Stimulated activated CD4-positive, alpha-beta T cell treated with anti-CD3 and anti-CD28 coated beads, Interleukin-4, amount 100 ng/mL, for 1 hour (primary cell): ENCODE data around the gene ITGA11.

Experiments
- DNase-seq: peaks from one replicate; pipeline ENCODE4 v3.0.0-alpha.2; 2020

Gene ITGA11

DNA sequence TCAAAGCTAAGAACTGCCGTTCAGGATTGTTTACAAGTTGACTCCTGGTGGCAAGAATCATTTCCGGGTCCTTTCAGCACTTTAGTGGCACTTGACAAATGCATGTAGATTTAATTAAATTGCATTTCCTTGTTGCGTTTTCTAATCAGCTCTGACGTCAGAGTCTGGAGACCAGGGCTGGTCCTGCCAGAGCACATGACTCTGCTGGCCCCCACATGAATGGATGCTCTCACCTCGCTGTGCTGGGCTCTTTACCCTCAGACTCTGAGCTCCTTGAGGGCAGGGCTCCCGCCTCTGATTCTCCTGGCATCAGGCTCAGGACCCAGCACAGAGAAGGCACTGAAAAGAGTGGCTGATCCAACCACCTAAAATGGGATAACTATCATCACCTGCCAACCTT lies 85.0 kb downstream of the ITGA11 start:
- DNase-seq = no peak

DNA sequence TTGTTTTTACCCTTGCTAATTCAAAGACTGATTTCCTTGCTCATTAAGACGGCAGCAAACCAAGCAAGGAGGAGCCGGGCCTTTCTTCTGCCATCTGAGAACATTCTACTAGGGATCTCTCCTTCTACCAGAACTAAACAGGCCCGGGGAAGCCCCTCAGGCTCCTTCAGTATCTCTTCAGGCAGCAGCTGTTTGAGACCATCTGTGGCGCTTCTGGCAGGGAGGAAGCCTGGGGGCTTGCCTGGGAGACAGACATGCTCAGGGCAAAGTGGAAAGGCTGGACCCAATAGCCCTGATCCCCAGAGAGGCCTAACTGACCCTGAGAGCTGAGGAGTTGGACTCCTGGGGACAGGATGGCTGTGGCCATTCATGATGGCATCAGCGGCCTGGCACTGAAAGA lies 86.5 kb downstream of the ITGA11 start:
- no peak for DNase-seq

DNA sequence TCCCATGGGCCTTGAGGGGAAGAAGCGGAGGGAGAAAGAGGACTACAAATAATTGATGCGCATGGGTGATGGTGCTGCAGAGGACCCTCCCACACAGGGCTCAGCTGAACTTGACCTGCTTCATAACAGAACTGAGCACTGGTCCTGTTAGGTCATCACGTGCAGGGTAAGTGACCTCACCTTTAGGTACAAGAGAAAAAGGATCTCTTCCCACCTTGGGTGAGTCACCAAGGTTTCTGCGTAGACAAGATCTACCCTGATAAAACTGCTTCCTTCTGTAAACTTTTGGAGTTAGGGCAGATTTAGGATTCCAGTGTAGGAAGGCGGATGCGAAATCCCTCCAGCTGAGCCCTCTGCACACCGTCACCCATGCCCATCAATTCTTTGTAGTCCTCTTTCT lies 87.4 kb downstream of the ITGA11 start:
- no peak for DNase-seq

DNA sequence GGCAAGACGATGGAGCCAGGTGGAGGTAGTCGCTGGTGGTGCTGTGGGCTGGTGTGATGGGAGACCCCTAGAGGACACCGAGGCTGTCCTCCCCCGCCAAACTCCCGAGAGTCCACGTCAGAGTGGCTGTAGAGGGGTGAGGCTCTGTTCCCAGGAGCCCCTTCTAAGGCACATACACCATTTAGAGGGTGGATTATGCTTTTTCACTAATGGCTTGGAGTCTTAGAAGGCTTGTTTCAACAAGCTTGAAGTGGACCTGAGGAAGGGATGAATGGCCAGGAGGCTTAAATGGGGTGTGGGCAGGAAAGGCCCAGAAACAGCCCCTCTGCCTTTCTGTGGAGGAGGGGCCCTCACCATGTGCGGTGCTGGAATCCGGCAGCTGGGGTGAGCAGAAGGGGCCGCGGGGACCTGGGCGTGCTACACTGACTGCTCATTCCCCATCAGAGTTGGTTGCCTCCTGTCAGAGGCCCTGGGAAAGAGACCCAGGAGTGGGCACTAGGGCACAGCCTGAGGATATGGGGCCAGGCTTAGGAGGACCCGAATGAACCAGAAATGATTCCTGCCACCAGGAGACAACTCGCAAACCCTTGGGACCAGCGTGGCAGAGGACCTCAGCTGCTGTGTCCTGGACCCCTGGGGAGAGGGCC lies 88.3 kb downstream of the ITGA11 start:
- no peak for DNase-seq

DNA sequence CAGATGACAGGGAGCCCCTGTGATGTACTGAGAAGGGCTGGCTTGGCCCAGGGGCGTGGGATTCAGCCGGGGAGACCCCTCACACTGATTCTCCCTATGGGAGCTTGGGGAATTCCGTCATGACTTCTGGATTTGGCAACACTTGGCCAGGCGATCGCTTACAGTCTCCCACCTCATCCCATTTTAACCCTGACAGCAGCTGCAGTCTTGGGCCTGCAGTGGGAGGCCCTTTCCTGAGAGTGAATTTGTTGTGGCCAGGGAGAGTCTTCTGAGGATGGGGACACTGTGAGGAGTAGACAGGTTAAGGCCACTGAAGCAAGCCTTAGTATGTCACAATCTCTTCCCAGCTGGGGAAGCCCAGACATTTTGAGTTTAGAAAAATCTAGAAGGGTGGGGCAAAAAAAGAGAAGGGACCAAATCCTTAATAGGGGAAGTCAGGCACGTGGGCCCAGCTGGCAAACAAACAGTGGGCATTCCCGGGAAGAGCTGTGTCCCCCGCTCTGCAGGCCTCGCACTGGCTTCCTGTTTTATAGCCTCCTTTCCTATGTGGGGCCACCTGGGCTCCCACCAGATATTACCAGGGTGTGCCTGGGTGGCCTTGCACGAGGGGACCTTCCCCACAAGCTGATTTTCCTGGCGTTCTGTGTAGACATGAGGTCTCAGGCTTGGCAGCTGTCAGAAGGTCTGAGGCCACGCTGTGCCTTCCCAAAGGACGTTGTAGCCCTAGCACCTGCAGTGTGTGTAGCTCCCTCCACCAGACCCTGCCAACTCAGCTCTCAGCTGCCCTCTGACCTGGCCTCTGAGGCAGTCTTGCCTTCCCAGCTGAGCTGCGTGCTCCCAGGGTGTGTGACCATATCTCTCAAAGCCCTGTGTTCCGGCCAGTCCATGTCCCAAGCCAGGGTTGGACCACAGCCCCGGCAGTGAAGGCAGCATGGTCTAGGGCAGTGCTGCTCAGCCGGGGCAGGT lies 89.9 kb downstream of the ITGA11 start:
- no peak for DNase-seq

DNA sequence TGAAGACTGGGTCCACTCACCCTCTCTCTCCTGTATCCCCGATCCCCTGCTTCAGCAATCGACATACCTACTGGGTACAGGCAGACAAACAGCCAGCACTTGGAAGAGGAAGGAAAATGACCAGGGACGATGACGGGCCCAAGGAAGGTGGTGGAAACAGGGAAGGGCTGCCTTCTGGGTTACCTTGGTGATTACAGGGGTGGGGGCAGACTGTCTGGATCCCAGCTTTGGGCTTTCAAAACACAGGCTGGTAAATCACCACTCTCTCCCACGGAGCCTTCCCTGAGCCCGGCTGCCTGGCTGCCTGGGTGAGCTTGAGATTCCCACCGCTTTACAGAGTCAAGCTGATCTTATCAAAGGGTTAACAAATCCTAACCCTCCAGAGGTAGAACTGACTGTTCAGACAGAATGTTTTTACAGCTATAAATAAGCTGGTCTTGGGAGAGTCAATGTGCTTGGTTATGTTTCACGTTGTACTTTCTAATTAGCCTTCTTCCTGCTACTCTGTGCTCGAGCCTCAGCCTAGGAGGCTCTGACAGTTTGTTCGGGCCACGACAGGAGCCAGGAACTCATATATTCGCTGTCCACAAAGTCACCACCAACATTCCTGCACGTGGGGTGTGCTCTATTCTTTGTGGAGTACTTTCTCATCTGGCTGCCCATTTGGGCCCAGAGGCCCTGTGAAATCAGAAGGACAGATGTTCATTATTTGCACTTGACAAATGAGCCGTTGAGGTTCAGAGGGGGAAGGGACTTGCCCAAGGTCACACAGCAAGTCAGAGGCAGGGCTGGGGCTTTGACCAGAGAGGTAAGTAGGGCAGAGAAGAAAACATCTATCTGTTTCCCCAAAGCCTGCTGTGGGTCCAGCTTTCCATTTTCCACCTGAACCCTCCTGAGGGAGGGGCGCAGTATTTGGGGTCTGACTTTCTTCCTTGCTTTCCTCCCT lies 91.0 kb downstream of the ITGA11 start:
- no peak for DNase-seq

DNA sequence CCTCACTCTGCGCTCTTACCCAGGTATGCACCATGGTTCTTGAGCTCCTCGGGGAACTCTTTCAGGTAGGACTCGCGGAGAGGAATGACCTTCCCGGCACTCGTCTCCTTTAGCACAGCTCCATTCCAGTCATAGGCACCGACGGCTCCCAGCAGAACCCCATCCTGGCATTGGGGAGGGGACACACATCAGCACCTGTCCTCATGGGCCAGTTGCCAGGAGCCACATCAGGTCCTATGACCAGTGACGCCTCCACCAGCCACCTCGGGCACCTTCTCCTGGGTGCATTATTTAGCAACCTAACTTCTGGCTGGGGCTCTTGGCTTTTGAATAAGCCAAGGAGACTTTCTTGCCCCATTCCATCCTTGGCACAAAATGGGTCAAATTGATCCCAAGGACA lies 92.5 kb downstream of the ITGA11 start:
- DNase-seq = no peak

DNA sequence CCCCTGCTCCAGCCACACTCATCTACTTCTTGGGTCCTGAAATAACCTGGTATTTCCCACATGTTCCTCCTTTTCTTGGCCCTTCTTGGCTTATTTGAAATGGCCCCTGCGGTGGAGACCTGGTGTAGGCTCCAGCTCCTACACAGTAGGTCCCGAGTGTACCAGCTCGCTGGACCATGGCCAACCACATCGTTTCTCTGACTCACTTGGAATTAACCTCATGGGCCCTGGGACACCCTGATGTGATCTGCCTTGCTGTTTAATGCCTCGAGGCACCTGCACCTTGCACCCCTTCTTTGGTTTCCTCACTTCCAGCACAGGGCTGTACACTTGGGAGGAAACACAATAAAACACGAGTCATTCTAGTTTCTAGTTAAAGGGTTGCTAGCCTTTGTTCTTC lies 94.1 kb downstream of the ITGA11 start:
- no peak for DNase-seq

DNA sequence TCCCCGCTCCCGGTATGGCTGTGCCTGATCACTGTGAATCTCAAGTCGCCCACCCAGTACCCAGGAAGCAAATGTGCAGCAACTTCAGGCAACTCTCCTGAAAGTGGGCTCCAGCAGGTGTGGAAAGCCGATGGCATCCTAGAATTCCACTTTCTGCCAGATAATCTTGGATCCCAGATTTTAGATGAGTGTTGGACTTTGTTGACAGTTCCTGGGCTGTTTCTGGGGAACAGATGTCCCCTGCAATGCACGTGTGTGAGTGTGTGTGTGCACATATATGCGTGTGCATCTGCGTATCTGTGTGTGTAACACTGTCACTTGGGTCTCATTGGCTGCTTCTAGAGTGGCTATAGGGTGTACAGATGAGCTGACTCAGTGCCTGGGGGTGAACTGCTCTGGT lies 95.4 kb downstream of the ITGA11 start:
- no peak for DNase-seq

DNA sequence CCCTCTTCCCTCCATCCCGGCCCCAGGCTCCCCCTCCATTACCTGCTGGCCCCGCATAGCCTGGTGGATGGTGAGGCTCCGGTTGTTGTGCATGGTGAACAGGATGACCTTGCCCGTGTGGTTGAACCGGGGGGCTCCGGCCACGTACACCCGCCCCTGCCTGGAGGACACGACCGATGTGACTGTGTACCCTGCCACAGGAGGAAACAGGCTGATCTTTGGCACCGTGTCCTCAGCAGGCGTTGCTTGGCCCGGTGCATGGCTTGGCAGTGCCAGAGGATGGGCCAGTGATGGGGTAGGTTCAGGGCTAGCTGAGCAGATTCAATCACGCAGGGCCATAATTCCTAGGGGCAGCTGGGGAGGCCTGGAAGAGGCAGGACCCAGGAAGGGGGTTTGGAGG lies 96.3 kb downstream of the ITGA11 start:
- DNase-seq = no peak

DNA sequence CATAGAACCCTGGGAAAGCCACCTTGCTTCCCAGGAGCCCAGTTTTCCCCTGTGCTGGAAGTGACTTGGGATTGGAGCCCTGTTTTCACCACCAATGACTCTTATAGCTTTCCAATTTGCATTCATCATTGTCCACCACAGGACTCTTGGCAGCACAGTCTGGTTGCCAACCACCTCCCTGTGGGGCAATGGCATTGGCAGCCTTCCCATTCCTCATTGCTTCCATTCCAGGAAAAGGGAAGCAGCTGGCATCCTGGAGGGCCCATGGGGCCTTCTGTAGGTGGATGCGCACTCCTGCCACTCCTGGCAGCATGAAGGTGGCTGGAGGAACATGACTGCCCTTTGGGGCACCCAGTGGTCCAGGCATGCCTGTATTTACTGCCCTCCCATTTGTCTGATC lies 96.7 kb downstream of the ITGA11 start:
- no peak for DNase-seq

DNA sequence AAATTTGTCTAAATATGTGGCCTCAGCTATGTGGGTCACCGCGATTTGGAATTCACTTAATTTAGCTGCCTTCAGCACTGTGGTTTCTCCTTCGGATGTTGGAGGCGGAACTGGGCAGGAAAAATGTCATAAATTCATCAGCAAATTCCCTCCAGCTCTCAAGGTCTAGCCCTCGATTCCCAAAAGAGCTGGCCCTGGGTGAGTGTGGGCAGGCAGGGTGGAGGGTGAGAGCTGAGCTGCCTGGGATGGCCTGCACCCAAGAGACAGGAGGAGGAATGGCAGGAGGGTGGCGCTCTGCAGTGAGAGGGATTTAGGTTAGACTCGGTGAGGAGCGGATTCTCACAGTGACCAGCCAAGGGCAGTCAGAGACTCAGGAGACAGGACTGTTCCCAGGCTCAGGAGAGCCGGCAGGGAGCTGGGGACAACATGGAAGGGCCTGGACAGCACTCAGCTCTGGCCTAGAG lies 97.3 kb downstream of the ITGA11 start:
- no peak for DNase-seq

DNA sequence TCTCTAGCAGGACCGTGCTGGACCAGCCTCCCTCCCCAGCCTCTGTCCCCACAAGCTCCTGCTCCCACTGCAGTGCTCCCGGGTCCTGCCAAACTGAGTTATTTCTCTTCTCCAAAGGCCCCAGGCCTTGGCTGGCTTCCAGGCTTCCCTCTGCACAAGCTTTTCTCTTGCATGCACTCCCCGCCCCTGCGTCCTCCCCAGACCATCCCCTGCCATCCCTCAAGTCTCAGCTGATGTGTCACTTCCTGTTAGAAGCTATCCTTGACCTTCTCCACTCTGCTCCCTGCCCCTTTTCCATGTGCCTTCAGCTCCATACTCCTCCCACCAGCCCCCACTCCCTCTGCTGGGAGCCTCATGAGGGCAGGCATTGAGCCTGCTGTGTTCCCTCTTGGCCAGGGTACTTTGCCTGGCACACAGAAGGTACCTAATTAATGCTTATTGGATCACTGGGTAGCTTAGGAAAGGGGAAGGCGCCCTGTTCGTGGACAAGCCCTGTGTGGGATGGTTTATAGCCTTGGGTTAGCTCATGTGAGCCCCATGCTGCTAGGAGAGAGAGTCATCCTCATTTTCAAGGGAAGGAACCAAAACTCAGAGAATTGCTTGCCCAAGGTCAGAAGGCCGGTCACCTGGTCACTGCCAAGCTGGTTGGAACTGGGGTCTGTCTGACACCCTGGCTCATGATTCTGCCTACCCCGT lies 98.0 kb downstream of the ITGA11 start:
- no peak for DNase-seq

DNA sequence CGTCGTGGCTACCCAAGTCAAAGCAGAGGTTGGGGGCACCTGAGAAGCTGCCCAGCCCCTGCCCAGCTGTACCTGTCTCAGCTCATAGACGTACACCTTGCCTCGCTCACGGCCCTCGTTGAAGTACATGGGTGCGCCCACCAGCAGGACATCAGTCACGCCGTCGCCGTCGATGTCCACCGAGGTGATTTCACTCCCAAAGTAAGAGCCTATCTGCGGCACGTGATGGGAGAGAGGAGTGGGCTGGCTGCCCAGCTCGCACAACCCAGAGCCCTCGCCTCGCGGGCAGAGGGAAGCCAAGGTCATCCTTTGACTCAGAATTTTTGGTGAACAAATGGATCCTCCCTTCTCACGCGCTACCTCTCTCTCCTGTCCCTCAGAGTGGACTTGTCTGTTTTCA lies 99.7 kb downstream of the ITGA11 start:
- no peak for DNase-seq

DNA sequence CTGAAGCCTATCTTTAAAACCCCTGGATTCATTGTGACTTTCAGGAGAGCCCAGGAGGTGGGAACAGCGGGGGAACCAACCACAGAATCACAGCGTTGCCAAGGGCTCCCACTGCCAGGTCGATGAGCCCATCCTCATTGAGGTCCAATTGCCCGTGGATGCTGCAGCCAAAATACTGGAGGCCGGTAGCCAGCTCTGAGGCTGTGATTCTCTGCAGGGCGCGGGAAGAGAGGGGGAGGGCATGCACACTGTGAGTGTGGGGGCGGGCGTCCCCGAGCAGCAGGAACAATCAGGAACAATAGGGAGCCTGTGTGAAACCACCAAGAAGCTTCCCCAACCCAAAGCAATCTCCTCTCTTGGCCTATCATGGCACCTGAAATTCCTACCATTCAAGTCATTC lies 101.1 kb downstream of the ITGA11 start:
- DNase-seq = no peak

DNA sequence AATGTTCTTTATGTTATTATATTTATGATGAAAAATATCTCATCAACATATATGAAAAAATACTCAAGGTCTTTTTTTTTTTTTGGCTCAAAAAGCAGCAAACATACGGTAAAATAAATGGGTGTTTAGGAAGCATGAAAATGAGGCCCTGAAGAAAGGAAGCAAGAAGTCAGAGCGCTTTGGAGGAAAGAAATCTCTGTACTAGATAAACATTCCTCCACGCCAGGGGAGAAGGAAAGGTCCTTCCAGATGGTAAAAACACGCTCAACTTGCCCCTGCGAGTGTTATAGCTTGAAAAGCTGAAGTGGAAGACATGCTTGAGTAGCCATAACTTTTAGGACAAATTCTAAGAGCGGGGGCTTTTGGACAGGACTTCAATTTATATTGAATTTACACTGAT lies 101.5 kb downstream of the ITGA11 start:
- DNase-seq = no peak

DNA sequence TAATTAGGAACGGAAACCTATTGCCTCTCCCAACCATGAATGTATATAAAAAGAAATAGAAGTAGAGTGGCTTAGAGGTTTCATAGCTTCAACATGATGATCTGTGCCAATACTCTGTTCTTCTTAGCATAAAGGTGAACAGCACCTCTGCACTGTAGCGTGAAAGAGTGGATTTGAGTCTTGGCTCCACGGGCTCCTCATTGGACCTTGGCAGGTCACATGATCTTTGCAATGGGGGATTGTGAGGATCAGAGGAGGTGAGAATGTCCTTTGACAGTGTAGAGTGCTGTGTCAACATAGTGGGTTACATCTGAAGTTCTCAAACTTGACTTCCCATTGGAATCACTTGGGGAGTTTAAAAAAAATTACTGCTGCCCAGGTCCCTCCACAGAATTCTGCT lies 103.0 kb downstream of the ITGA11 start:
- no peak for DNase-seq

DNA sequence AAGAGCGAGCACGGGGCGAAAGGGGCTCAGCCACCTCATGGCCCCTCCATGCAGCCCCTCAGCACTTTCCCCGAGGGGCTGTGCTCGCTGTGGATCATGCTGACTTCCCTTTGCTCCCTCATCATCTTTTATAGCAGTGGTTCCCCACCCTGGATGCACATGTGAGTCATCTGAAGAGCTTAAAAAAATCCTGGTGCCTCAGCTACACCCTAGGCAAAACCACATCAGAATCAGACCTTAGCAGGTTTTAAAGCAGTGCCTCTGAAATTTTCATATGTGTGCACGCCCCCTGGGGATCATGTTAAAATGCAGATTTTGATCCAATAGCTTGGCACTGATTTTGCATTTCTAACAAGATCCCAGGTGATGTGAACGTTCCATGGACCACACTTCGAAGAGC lies 103.5 kb downstream of the ITGA11 start:
- no peak for DNase-seq

DNA sequence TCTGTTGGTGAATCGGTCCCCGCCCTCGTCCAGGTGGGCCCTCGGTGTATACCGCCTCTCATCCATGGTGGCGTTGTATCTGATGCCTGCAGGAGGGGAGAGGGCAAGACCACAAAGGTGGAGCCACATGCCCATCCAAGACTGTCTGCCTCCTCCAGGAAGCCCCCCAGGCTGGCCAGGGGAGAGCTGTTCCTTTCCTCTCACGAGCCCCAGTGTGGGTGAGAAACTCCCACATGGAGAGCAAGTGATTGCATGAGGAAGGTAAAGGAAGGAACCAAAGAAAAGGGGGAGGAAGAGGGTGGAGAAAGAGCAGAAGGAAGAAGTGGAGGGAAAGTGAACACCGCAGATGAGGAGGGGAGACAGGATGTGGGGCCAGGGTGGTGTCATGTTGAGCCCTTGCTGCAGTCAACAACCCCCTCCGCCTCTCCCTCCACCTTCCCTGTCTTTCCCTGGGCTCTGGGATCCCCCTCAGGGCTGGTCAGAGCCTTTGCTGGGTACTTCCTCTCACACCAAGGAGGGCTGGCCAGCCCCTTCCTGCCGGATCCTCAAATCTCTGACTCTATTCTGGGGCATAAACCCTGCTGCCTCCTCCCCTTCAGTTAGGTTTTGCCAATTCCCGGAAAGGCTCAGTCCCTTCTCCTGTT lies 105.1 kb downstream of the ITGA11 start:
- DNase-seq = no peak

DNA sequence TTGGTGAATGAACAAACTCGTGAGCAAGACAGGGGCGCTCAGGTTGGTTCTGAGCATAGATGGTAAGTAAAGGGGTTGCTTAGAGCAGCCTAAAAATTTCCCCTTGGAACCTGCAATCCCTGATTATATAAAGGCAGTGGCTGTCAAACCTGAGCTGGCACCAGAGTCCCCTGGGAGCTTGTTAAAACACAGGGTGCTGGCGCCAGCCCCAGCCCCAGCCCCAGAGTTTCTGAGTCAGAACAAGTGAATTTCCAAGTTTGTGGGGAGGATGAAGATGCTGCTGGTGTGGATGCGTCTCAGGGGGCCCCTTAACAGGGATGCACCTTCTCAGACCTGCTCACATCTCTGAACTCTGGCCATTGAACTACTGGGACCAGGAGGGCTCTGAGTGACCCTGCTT lies 106.2 kb downstream of the ITGA11 start:
- no peak for DNase-seq

DNA sequence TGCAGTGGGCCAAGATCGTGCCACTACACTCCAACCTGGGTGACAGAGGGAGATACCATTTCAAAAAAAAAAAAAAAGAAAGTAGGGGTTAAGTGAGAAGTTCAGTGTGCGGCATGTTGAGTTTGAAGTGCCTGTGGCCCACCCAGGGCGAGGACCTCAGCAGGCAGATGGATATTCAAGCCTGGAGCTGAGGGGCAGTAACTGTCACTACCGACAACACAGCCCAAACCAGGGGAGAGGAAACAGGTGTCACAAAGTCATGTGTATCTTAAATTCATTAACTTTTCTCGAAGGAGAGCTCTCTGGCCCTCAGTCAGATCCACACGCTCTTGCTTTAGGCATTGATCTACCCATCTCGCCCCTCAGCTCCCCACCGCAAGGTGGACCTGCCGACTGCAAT lies 109.2 kb downstream of the ITGA11 start:
- no peak for DNase-seq

DNA sequence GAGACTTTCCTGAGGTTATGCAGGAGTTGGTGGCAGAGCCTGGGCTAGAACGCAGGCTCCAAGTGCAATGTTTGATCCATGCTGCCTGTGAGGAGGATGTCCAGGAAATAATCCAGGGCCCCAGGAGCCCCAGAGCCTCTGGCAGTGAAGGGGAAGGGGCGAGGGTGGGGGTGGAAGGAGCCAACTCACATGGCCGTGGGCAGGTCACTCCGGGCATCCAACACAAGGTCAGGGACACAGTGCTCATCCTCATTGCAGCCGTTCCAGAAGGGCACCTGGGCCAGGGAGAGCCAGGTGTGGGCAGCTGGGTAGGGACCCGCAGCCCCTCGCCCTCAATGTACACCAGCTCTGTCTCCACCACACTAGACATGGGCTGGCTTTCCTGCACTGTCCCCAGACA lies 110.7 kb downstream of the ITGA11 start:
- no peak for DNase-seq
